Upper lobe of left lung (tissue), 6 donors: ENCODE results near the gene PPP2CA. TPM values are rescaled to one million over a fixed set of nuclear protein-coding genes. Genes with fewer than 3 reads are reported as not detected.
"Not testable (repeated sequence)": the region's sequence is repeated elsewhere in the genome, so short reads cannot be mapped to it uniquely, and the experiment has no call there.

Source experiments
- ATAC-seq, 2 donors: fragments of 200-7000 bp; cut with Tn5 transposase; one replicate each; pipeline ENCODE4 v1.9.1; 2022; ENCODE audit warnings: mild to moderate bottlenecking in 2 of 2, moderate library complexity in 2 of 2; ENCODE audit not compliant: low FRiP score in 2 of 2
- DNase-seq, 2 donors: peaks; one replicate each; pipeline ENCODE4 v3.0.0-alpha.2; 2019 to 2020
- H3K27ac ChIP-seq, 4 donors: fragments of 200-600 bp; sonication (generic); one replicate each; pipeline ENCODE4 v1.5.1; 2016 to 2019
- H3K27me3 ChIP-seq, 4 donors: fragments of 200-600 bp; sonication (generic); one replicate each; pipeline ENCODE4 v1.5.1; 2017 to 2019
- H3K36me3 ChIP-seq, 4 donors: fragments of 200-600 bp; sonication (generic); one replicate each; pipeline ENCODE4 v1.5.1; 2016 to 2019
- H3K4me1 ChIP-seq, 4 donors: fragments of 200-600 bp; sonication (generic); one replicate each; pipeline ENCODE4 v1.5.1; 2018 to 2019
- H3K4me3 ChIP-seq, 4 donors: fragments of 200-600 bp; sonication (generic); one replicate each; pipeline ENCODE4 v1.5.1; 2017 to 2019; ENCODE audit warnings: mild to moderate bottlenecking in 2 of 4, moderate library complexity in 1 of 4
- H3K9me3 ChIP-seq, 4 donors: fragments of 200-600 bp; sonication (generic); one replicate each; pipeline ENCODE4 v1.5.1; 2018 to 2019
- EP300 ChIP-seq, 4 donors: sonication (generic); formaldehyde crosslinking; IDR thresholded peaks; one replicate each; pipeline ENCODE4 v1.5.1; 2017; ENCODE audit warnings: antibody characterized with exemption in 4 of 4, control low read depth in 2 of 4
- POLR2A ChIP-seq, 4 donors: fragments of 450-650 bp; IDR thresholded peaks; one replicate each; pipeline ENCODE4 v1.5.1; 2016 to 2017; ENCODE audit warnings: antibody characterized with exemption in 4 of 4, mild to moderate bottlenecking in 2 of 4
- POLR2AphosphoS5 ChIP-seq, 2 donors: sonication (generic); formaldehyde crosslinking; IDR thresholded peaks; one replicate each; pipeline ENCODE4 v1.5.1; 2017; ENCODE audit warnings: antibody characterized with exemption in 2 of 2
- WGBS, 2 donors: methylation state at CpG; one replicate each; pipeline ENCODE4 v1.1.5; 2017 to 2018; 5-methylcytosine and 5-hydroxymethylcytosine counted together
- total RNA-seq, 6 donors: library from RNA; depleted of rRNA in 4 of 6; stranded (reverse); fragments of >200 nt in 4 of 6; gene quantifications; one replicate each; pipeline versions ENCODE4 v1.1.0 to v1.2.1, GENCODE V29; 2016 to 2021
- TF ChIP-seq, protein P1 (sequence below), 6 experiments: fragments of 450-650 bp in 4 of 6; fragments of 200-600 bp in 2 of 6; sonication (generic) in 2 of 6; IDR thresholded peaks; one replicate each; pipeline ENCODE4 v1.5.1; 2016 to 2019; ENCODE audit warnings: antibody characterized with exemption in 6 of 6
- donor health status: DM: no; HTN: no; CAD: no; lungs with moderate emphysema.
- donor health status: DM: no; HTN: yes; CAD: no; lungs with severe emphysema.

Gene PPP2CA
- total RNA-seq, 6 donors from 2014 or later, result 62.9 to 246 (median 118) TPM

DNA sequence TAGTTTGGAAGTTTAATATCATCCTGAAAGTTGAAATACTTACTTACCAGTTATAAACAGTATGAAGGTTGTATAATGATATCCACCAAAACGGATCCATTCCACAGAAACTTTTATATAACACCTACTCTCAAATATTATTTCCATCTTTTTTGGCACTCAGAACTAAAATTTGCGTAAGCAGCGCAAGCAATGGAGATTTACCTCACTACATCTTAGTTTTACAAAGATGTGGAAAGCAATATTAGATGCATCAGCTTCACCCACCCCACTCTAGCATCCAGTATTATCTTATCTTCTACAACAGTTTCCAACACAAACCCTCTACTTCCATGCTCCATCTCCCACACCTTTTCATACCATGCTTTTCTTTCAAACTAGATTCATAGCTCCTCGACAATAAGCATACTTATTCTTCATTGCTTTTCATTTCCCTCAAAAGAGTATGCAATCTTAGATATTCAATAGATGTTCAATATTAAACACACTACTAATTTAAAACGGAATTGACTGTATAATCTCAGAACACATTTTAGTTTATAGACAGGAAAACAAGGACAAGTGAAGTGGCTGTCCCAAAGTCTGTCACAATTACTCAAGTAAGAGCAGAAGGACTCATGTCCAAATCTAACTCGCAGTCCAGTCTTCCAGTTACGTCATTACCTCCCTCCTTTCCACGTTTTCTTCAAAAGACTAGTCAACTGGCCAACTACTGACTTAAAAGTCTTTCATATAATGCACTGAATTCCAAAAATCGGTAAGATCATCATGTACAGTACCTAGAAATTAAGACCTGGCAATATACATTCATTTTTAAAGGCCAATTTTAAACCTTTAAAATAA, 2.2 kb downstream of the PPP2CA start:
- no peaks in the 10 kb centered on the region for H3K9me3 ChIP-seq
- peaks cover 52 to 70% (median 61%) of the 10 kb centered on the region in 4 donors for H3K4me1 ChIP-seq
- peak overlapping the region in 3 of 4 donors; percentile 9 to 100 (median 100) for H3K27ac ChIP-seq
- H3K36me3 ChIP-seq, result peaks cover 0 to 8% (median 2%) of the 10 kb centered on the region in 4 donors
- DNase-seq (no peak), ATAC-seq (no peak)
- WGBS, 2 donors, result 30 to 37% methylated on average over 9 of the region's 9 CpGs
- no peaks in the 10 kb centered on the region for H3K27me3 ChIP-seq
- H3K4me3 ChIP-seq, result peak overlapping the region; percentile 41 to 93 (median 78)
- TF ChIP-seq EP300 (IDR thresholded peaks at IDR 0.05), result no peak
- TF ChIP-seq, protein P1, sequence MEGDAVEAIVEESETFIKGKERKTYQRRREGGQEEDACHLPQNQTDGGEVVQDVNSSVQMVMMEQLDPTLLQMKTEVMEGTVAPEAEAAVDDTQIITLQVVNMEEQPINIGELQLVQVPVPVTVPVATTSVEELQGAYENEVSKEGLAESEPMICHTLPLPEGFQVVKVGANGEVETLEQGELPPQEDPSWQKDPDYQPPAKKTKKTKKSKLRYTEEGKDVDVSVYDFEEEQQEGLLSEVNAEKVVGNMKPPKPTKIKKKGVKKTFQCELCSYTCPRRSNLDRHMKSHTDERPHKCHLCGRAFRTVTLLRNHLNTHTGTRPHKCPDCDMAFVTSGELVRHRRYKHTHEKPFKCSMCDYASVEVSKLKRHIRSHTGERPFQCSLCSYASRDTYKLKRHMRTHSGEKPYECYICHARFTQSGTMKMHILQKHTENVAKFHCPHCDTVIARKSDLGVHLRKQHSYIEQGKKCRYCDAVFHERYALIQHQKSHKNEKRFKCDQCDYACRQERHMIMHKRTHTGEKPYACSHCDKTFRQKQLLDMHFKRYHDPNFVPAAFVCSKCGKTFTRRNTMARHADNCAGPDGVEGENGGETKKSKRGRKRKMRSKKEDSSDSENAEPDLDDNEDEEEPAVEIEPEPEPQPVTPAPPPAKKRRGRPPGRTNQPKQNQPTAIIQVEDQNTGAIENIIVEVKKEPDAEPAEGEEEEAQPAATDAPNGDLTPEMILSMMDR (IDR thresholded peaks at IDR 0.05), result no peak
- no peak for TF ChIP-seq POLR2AphosphoS5 (IDR thresholded peaks at IDR 0.05)
- TF ChIP-seq POLR2A (IDR thresholded peaks at IDR 0.05), result no peak

DNA sequence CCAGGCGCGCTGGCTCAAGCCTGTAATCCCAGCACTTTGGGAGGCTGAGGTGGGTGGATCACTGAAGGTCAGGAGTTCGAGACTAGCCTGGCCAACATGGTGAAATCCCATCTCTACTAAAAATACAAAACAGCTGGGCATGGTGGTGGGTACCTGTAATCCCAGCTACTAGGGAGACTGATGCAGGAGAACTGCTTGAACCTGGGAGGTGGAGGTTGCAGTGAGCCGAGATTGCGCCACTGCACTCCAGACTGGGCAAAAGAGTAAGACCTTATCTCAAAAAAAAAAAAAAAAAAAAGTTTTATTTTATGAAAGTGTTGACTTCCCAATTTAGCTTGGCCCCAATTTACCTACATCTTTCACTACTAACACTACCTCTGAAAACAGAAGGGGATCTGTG, 4.2 kb downstream of the PPP2CA start:
- H3K4me3 ChIP-seq, H3K27me3 ChIP-seq, H3K9me3 ChIP-seq, H3K36me3 ChIP-seq, H3K27ac ChIP-seq, DNase-seq, ATAC-seq: not testable (repeated sequence)
- 77 to 84% methylated on average over 5 of the region's 5 CpGs for WGBS, 2 donors
- H3K4me1 ChIP-seq, result peaks cover 45 to 75% (median 54%) of the 10 kb centered on the region in 4 donors

DNA sequence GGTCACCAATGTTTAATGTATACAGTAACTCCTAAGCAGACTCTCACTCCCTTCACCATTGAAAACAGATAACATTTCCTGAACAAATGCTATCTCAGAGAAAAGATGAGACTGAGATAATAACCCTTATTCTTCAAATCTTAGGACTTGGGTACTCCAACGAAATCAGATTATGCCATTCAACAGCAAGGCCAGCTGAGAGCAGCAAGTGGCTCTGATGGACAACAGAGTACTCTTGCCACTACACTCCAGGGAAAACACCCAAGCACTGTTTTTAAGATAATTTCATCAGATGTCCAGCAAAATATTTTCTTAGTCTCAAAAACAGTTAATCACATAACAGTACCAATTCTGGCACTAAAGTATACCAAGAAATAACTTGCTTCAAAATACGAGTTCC, 10.1 kb downstream of the PPP2CA start:
- no peaks in the 10 kb centered on the region for H3K27me3 ChIP-seq
- no peaks in the 10 kb centered on the region for H3K9me3 ChIP-seq
- no peak for TF ChIP-seq EP300 (IDR thresholded peaks at IDR 0.05)
- TF ChIP-seq POLR2A (IDR thresholded peaks at IDR 0.05), result no peak
- TF ChIP-seq, protein P1 (IDR thresholded peaks at IDR 0.05), result no peak
- TF ChIP-seq POLR2AphosphoS5 (IDR thresholded peaks at IDR 0.05), result no peak
- no peak overlapping the region for H3K4me3 ChIP-seq
- H3K36me3 ChIP-seq, result peaks cover 0 to 4% (median 2%) of the 10 kb centered on the region in 4 donors
- DNase-seq, result no peak
- H3K4me1 ChIP-seq, result peaks cover 9 to 58% (median 27%) of the 10 kb centered on the region in 4 donors
- no peak overlapping the region for H3K27ac ChIP-seq
- 71 to 76% methylated on average over 2 of the region's 2 CpGs for WGBS, 2 donors
- no peak for ATAC-seq

- H3K4me1 ChIP-seq, result peaks cover 15 to 56% (median 32%) of the 10 kb centered on the region in 4 donors
- WGBS, 2 donors, result 92 to 93% methylated on average over 14 of the region's 14 CpGs
Measured at GRCh38 chr5:134211263-134212031, 14.4 kb downstream of the PPP2CA start.

GRCh38 chr5:134209477-134210245, 16.2 kb downstream of the PPP2CA start:
- no peak for DNase-seq

More at GRCh38 chr5:134211263-134212031, 14.4 kb downstream of the PPP2CA start:
- DNase-seq, H3K36me3 ChIP-seq, H3K9me3 ChIP-seq, H3K4me3 ChIP-seq, H3K27ac ChIP-seq, ATAC-seq, H3K27me3 ChIP-seq: not testable (repeated sequence)

More at GRCh38 chr5:134209477-134210245, 16.2 kb downstream of the PPP2CA start:
- WGBS, 2 donors, result 86 to 88% methylated on average over 14 of the region's 14 CpGs
- H3K27ac ChIP-seq, result no peak overlapping the region
- no peaks in the 10 kb centered on the region for H3K27me3 ChIP-seq
- TF ChIP-seq POLR2AphosphoS5 (IDR thresholded peaks at IDR 0.05) (no peak), EP300 (IDR thresholded peaks at IDR 0.05) (no peak), POLR2A (IDR thresholded peaks at IDR 0.05) (no peak)
- TF ChIP-seq, protein P1 (IDR thresholded peaks at IDR 0.05), result no peak
- no peaks in the 10 kb centered on the region for H3K9me3 ChIP-seq
- H3K4me3 ChIP-seq, result no peak overlapping the region
- ATAC-seq, result no peak
- peaks cover 0 to 11% (median 6%) of the 10 kb centered on the region in 4 donors for H3K36me3 ChIP-seq
- H3K4me1 ChIP-seq, result peaks cover 9 to 48% (median 31%) of the 10 kb centered on the region in 4 donors
